ENCODE results near the gene CALCR.

The CALCR gene

DNA sequence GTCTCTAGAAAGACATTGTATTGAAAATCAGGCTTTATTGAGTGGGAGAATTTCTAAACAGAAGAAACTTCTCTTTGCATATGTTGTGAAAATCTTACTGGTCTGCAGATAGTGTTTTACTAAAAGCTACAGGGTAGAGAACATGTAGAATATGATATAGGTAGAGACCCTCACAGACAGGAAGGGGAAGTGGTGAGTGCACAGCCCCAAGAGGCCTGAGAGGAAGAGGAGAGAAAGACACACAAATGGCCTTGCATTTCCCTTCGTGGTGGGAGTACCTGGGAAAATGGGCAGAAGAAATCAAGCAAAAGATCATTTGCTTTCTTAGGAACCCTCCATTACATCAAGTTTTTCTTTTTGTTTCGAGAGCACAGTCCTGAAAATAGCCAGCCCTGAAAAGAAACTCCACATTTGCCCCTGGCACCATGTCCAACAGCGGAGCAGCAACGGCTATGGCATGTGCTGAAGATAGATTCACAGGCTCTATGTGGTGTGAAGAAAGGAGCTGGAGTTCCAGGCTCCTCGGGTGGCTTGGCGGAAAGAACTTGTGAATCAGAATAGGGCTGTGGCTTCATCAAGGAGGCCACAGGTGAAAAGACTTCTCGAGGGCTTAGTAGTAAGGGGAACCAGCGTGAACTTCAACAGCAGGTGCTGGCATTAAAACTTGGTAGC, 143.5 kb downstream of the CALCR start:
- no peak for DNase-seq (ENCODE audit: low read depth in 1 of 2, low spot score in 1 of 2)
- TF ChIP-seq, protein P1, sequence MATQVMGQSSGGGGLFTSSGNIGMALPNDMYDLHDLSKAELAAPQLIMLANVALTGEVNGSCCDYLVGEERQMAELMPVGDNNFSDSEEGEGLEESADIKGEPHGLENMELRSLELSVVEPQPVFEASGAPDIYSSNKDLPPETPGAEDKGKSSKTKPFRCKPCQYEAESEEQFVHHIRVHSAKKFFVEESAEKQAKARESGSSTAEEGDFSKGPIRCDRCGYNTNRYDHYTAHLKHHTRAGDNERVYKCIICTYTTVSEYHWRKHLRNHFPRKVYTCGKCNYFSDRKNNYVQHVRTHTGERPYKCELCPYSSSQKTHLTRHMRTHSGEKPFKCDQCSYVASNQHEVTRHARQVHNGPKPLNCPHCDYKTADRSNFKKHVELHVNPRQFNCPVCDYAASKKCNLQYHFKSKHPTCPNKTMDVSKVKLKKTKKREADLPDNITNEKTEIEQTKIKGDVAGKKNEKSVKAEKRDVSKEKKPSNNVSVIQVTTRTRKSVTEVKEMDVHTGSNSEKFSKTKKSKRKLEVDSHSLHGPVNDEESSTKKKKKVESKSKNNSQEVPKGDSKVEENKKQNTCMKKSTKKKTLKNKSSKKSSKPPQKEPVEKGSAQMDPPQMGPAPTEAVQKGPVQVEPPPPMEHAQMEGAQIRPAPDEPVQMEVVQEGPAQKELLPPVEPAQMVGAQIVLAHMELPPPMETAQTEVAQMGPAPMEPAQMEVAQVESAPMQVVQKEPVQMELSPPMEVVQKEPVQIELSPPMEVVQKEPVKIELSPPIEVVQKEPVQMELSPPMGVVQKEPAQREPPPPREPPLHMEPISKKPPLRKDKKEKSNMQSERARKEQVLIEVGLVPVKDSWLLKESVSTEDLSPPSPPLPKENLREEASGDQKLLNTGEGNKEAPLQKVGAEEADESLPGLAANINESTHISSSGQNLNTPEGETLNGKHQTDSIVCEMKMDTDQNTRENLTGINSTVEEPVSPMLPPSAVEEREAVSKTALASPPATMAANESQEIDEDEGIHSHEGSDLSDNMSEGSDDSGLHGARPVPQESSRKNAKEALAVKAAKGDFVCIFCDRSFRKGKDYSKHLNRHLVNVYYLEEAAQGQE (IDR thresholded peaks at IDR 0.05; ENCODE audit: insufficient replicate concordance, low read depth) = no peak
- peak; percentile 56 for TF ChIP-seq SPI1 (IDR thresholded peaks at IDR 0.05; ENCODE audit: borderline replicate concordance, low read depth)
- no peak for TF ChIP-seq GABPA (IDR thresholded peaks at IDR 0.05; ENCODE audit: low read depth)
- H3K27ac ChIP-seq (replicated peaks) = no peak overlapping the region
- H3K27me3 ChIP-seq (ENCODE audit: insufficient read depth, poor library complexity, severe bottlenecking) = no peaks in the 10 kb centered on the region
- no peak overlapping the region for H3K4me3 ChIP-seq (replicated peaks; ENCODE audit: insufficient read depth, low read length)

DNA sequence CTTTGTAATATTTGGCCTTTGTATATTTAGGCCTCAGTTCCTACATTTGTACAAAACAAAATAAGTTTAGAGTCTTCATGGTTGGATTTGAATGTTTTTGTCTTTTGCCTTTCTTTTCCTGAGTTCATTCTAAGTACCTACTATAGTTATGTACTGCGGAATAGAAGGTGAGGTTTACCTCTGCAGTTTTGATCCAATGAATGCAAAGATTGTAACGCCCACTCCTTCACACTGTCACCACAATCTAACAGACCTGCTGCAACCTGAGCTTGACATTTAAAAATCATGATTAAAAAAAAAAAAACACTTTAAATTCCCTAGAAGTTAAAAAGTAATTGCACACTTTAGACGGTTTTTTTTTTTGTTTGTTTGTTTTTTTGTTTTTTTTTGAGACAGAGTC, 145.0 kb downstream of the CALCR start:
- TF ChIP-seq SPI1 (IDR thresholded peaks at IDR 0.05; ENCODE audit: borderline replicate concordance, low read depth) = no peak
- TF ChIP-seq CTCF (IDR thresholded peaks at IDR 0.05; ENCODE audit: insufficient read depth, low read length) = no peak
- no peak for TF ChIP-seq GABPA (IDR thresholded peaks at IDR 0.05; ENCODE audit: low read depth)
- TF ChIP-seq POLR2AphosphoS5 (IDR thresholded peaks at IDR 0.05; ENCODE audit: low read depth) = no peak
- TF ChIP-seq, protein P1 (IDR thresholded peaks at IDR 0.05; ENCODE audit: insufficient replicate concordance, low read depth) = no peak
- Histone ChIP-seq H3K27me3 (ENCODE audit: insufficient read depth, poor library complexity, severe bottlenecking) (no peaks in the 10 kb centered on the region), H3K4me3 (replicated peaks; ENCODE audit: insufficient read depth, low read length) (no peak overlapping the region), H3K27ac (replicated peaks) (no peak overlapping the region)
- DNase-seq (ENCODE audit: low read depth in 1 of 2, low spot score in 1 of 2) = no peak

DNA sequence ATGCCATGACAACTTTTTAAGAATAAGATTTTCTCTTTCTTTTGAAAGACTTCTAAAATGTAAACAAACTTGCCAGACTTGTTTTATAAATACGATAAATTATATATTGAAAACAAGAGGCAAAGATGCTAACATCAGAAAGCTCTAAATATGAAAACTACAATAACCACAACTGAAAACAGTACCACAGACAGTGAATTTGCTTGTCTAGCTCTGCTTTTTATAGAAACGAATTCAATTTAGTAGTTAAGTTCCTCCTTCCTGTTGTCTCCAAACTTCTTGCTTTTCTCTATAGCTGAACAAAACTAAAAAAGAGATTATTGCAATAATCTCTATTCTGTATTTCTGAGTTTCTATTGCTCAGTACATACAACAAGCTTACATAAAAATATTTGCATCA, 147.4 kb downstream of the CALCR start:
- no peak for DNase-seq (ENCODE audit: low read depth in 1 of 2, low spot score in 1 of 2)
- TF ChIP-seq, protein P1 (IDR thresholded peaks at IDR 0.05; ENCODE audit: insufficient replicate concordance, low read depth) = no peak
- TF ChIP-seq POLR2AphosphoS5 (IDR thresholded peaks at IDR 0.05; ENCODE audit: low read depth) (no peak), GABPA (IDR thresholded peaks at IDR 0.05; ENCODE audit: low read depth) (no peak)
- no peaks in the 10 kb centered on the region for H3K27me3 ChIP-seq (ENCODE audit: insufficient read depth, poor library complexity, severe bottlenecking)
- H3K27ac ChIP-seq (replicated peaks) = no peak overlapping the region
- H3K4me3 ChIP-seq (replicated peaks; ENCODE audit: insufficient read depth, low read length) = no peak overlapping the region

- Histone ChIP-seq H3K27ac (replicated peaks) (no peak overlapping the region), H3K27me3 (ENCODE audit: insufficient read depth, poor library complexity, severe bottlenecking) (no peaks in the 10 kb centered on the region), H3K4me3 (replicated peaks; ENCODE audit: insufficient read depth, low read length) (no peak overlapping the region)
- TF ChIP-seq CTCF (IDR thresholded peaks at IDR 0.05; ENCODE audit: insufficient read depth, low read length) = no peak
- TF ChIP-seq SPI1 (IDR thresholded peaks at IDR 0.05; ENCODE audit: borderline replicate concordance, low read depth) = no peak
- TF ChIP-seq, protein P1 (IDR thresholded peaks at IDR 0.05; ENCODE audit: insufficient replicate concordance, low read depth) = no peak
- no peak for TF ChIP-seq GABPA (IDR thresholded peaks at IDR 0.05; ENCODE audit: low read depth)
- no peak for TF ChIP-seq POLR2AphosphoS5 (IDR thresholded peaks at IDR 0.05; ENCODE audit: low read depth)
- DNase-seq (ENCODE audit: low read depth in 1 of 2, low spot score in 1 of 2) = no peak
Observed at GRCh38 chr7:93426155-93426696, 148.3 kb downstream of the CALCR start.

All from HL-60 (cell line).